Renal pelvis (tissue), 4 donors: Measurements from ENCODE around the gene DNAAF3. TPM values are rescaled to one million over a fixed set of nuclear protein-coding genes. Genes with fewer than 3 reads are reported as not detected.

ENCODE experiments used
- DNase-seq: peaks from one replicate; pipeline ENCODE4 v3.0.0-alpha.2; 2013
- polyA plus RNA-seq, 3 donors: library from polyadenylated mRNA; unstranded; fragments of 120-200 nt; gene quantifications; one replicate each; pipeline ENCODE4 v1.2.1, GENCODE V29; 2013; ENCODE audit not compliant: insufficient read length in 3 of 3

Gene DNAAF3
- polyA plus RNA-seq, 3 donors: 6.7 to 11.7 (median 9.2) TPM

DNA sequence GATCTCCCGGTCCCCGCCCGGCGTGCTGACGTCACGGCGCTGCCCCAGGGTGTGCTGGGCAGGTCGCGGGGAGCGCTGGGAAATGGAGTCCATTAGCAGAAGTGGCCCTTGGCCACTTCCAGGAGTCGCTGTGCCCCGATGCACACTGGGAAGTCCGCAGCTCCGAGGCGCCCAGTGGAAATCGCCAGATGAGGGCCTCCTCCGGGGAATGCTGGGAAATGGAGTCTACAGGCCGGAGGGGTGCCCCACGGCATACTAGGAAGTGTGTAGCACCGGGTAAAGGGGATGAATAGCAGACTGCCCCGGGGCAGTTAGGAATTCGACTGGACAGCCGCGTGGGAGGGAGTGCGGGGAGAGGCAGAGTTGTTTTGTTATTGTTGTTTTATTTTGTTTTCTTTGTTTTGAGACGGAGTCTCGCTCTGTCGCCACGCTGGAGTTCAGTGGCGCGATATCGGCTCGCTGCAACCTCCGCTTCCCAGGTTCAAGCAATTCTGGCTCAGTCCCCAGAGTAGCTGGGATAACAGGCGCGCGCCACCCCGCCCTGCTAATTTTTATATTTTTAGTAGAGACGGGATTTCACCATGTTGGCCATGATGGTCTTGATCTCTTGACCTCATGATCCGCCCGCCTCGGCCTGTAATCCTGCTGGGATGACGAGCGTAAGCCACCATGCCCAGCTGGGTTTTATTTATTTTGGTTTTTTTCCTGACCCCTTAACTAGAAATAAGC, 48.6 kb downstream of the DNAAF3 start:
- peak; percentile 99 for DNase-seq

DNA sequence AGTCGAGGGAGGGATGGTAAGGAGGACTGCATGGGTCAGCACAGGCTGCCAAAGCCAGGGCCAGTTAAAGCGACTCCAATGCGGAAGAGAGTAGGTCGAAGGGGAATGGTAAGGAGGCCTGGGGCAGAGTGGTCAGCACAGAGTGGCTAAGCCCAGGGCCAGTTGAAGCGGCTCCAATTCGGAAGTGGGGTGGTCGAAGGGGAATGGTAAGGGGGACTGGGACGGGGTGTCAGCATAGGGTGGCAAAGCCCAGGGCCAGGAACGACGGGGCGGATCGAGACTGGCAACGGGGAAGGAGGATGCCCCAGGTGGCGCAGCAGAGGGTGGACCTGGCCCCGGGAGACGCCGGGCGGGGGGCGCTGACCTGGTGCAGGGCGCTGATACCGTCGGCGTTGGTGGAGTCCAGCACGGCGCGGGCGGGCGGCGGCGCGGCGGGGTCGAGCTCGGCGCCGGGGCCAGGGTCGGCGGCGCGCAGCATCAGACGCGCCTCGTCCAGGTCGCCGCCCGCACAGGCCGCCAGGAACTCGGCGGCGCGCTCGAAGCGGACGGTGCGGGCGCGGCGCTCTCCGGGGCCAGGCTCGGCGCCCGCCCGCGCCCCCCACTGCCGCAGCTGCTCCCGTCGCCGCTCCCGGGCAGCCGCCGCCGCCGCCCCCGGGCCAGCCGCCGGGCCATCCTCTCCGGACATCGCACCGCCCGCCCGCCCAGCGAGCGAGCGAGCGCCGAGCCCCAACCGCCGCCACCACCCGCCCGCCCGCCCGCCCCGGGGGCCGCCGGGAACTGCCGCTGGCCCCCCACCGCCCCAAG, 49.4 kb downstream of the DNAAF3 start, which contains the start of gene PPP1R12C:
PPP1R12C (minus strand) TSS at position 779 of the 804 bp plus-strand sequence; CDS start at position 685, 94 bp downstream.
- no peak for DNase-seq

DNA sequence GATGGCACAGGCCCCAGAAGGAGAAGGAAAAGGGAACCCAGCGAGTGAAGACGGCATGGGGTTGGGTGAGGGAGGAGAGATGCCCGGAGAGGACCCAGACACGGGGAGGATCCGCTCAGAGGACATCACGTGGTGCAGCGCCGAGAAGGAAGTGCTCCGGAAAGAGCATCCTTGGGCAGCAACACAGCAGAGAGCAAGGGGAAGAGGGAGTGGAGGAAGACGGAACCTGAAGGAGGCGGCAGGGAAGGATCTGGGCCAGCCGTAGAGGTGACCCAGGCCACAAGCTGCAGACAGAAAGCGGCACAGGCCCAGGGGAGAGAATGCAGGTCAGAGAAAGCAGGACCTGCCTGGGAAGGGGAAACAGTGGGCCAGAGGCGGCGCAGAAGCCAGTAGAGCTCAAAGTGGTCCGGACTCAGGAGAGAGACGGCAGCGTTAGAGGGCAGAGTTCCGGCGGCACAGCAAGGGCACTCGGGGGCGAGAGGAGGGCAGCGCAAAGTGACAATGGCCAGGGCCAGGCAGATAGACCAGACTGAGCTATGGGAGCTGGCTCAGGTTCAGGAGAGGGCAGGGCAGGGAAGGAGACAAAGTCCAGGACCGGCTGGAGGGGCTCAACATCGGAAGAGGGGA, 50.1 kb downstream of the DNAAF3 start:
- DNase-seq: no peak

DNA sequence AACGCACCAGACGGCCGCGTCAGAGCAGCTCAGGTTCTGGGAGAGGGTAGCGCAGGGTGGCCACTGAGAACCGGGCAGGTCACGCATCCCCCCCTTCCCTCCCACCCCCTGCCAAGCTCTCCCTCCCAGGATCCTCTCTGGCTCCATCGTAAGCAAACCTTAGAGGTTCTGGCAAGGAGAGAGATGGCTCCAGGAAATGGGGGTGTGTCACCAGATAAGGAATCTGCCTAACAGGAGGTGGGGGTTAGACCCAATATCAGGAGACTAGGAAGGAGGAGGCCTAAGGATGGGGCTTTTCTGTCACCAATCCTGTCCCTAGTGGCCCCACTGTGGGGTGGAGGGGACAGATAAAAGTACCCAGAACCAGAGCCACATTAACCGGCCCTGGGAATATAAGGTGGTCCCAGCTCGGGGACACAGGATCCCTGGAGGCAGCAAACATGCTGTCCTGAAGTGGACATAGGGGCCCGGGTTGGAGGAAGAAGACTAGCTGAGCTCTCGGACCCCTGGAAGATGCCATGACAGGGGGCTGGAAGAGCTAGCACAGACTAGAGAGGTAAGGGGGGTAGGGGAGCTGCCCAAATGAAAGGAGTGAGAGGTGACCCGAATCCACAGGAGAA, 50.9 kb downstream of the DNAAF3 start:
- DNase-seq: no peak

DNA sequence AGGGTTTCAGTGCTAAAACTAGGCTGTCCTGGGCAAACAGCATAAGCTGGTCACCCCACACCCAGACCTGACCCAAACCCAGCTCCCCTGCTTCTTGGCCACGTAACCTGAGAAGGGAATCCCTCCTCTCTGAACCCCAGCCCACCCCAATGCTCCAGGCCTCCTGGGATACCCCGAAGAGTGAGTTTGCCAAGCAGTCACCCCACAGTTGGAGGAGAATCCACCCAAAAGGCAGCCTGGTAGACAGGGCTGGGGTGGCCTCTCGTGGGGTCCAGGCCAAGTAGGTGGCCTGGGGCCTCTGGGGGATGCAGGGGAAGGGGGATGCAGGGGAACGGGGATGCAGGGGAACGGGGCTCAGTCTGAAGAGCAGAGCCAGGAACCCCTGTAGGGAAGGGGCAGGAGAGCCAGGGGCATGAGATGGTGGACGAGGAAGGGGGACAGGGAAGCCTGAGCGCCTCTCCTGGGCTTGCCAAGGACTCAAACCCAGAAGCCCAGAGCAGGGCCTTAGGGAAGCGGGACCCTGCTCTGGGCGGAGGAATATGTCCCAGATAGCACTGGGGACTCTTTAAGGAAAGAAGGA, 51.8 kb downstream of the DNAAF3 start:
- no peak for DNase-seq

DNA sequence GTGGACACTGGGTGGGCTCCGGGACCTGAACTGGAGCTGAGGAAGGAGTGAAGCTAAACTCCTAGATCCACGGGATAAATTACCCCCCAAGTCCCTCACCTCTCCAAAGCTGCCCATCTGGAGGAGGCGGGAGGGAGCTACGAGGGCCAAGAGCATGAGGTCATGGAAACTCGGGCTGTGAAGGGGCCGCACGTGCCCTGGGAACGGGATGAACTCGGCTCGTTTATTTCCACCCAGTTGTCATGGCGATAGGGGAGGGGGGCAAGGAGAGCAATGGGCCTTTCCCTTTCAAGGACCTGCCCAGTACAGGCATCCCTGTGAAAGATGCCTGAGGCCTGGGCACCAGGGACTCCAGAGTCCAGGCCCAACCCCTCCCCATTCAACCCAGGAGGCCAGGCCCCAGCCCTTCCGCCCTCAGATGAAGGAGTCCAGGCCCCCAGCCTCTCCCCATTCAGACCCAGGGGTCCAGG, 52.8 kb downstream of the DNAAF3 start:
- peak; percentile 94 for DNase-seq

DNA sequence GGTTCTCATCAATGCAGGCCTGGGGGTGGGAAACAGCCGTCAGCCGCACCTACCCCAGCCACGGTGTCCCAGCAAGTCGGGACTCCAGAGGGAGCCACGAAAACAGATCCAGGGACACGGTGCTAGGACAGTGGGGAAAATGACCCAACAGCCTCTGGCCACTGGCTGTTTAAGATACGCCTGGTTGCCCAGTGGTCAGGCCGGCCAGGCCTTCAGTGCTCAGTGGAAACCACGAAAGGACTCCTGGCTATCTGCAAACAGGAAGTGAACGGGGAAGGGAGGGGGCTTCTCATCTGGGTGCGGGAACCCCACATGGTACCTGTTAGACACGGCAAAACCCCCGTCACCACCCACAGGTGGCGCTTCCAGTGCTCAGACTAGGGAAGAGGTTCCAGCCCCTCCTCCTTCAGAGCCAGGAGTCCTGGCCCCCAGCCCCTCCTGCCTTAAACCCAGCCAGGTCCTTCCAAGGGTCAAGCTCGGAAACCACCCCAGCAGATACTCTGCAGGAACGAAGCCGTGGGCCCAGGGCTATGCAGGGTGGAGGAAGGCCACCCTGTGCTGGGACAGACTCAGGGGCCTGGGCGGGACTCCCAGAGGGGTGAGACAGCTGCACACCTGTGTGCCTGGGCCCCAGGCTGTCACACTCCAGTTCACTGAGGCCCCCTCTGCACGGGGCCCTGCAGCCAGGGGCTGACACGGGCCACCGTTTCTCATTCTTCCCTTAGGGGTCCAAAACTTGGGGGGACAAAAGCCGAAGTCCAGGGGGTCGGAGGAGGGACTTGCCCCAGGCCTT, 53.4 kb downstream of the DNAAF3 start:
- no peak for DNase-seq

DNA sequence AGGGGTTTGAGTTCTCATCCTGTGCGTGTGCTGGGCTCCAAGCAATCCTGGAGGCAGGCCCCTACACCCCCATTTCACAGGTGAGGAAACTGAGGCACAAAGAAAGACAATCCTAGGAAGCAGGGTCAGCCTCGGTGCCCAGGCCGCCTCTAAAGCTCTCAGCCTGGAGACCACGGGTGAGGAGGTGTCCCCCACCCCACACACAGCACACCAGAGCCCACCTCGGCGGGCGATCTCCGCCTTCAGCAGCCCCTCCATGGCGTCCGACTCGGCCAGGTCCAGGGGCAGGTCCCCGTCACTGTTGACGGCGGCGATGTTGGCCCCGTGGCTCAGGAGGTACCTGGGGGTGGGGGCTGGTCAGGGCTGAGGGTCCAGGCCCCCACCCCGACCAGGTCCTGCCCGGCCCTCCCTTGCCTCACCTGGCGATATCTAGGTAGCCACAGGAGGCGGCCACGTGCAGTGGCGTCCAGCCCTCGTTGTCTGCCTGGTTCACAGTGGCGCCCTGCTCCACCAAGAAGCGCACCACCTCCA, 54.1 kb downstream of the DNAAF3 start:
- no peak for DNase-seq

DNA sequence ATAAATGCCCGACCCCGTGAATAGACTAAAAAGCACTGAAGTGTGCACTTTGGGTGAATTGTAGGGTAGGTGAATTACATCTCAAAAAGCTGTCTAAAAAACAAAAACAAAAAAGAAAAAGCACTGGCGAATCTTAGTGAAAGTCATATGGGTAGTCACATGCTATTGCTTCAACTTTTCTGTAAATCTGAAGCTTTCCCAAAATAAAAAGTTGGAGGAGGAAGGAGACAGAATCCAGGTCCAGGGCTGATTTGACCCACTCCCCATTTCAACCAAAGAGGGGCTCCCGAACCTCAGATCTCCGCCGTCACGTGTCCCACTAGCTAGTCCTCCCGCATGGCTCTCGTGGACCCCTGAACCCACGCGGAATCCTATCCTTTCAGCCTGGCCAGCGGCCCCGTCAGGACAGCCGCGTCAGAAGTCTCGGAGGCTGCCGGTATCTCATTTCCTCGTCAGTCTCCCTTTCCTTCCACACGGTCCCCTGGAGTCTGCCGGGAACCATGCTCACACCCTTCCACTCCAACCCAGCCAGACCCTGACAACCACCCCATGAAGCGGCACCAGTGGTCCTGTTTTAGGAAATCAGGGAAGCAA, 55.1 kb downstream of the DNAAF3 start:
- DNase-seq: no peak

DNA sequence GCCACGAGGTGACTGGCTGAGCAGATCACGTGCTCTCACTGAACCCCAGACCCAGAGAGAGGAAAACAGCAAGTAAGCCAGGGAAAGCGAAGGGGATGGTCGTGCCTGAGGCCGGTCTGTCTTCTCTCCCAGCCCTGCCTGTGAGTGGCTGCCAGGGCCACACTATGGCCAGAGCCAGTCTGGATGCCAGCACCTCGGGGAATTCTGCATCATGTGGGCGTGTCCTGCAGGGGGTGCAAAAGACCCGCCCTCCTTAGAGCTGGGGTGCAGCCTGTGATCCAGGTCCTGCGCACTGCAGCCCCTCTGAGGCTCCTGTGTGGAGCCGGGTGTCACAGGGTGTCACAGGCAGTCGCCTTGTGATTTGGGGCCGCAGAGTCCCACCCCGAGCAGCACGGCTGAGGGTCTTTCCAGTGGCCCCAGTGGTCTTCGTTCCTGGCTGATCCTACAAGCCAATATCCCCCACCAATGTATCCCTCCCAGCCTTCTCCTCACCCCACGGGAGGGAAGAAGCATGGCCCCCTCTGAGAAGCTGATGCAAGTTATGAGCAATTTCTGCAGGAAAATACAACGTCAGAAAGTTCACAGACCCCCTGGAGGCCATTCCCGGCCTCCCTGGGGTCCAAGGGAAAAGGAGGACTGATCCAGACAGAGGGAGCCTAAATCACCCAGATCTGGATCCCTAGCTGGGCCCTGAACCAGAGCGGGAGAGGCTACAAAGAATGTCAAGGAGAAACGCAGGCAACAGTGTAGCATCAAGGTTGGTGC, 56.7 kb downstream of the DNAAF3 start:
- DNase-seq: no peak

Other genes with a start within 250 kb of the DNAAF3 start
- under 1 TPM in 1 of 3 donors, not detected in 2; 0.04 TPM for gene NLRP7, start 219.1 kb downstream of the DNAAF3 start, polyA plus RNA-seq
- 10 to 100 TPM in 2 of 3 donors, 1 to 10 TPM in 1; 7.8 to 22.2 (median 12.8) TPM for gene NLRP2, start 200.2 kb downstream of the DNAAF3 start, polyA plus RNA-seq
- under 1 TPM; 0.53 to 0.92 (median 0.77) TPM for gene GP6, start 128.3 kb downstream of the DNAAF3 start, polyA plus RNA-seq
- 10 to 100 TPM; 16.0 to 24.0 (median 21.0) TPM for gene RDH13, start 103.5 kb downstream of the DNAAF3 start, polyA plus RNA-seq
- gene EPS8L1, start 90.7 kb downstream of the DNAAF3 start, polyA plus RNA-seq: 10 to 100 TPM; 56.1 to 91.8 (median 73.3) TPM
- 100 to 1,000 TPM in 2 of 3 donors, 10 to 100 TPM in 1; 99.9 to 114 (median 104) TPM for gene PPP1R12C, start 49.0 kb downstream of the DNAAF3 start, polyA plus RNA-seq
- gene TNNT1, start 17.4 kb downstream of the DNAAF3 start, polyA plus RNA-seq: 1 to 10 TPM; 4.6 to 6.7 (median 5.3) TPM
- gene TNNI3, start 8.9 kb downstream of the DNAAF3 start, polyA plus RNA-seq: 1 to 10 TPM; 4.2 to 7.5 (median 6.3) TPM
- under 1 TPM; 0.30 to 0.47 (median 0.41) TPM for gene SYT5, start 13.7 kb upstream of the DNAAF3 start, polyA plus RNA-seq
- gene PTPRH, start 42.9 kb upstream of the DNAAF3 start, polyA plus RNA-seq: under 1 TPM; 0.16 to 0.24 (median 0.17) TPM
- gene TMEM86B, start 62.1 kb upstream of the DNAAF3 start, polyA plus RNA-seq: 1 to 10 TPM; 4.4 to 6.5 (median 4.6) TPM
- gene PPP6R1, start 92.4 kb upstream of the DNAAF3 start, polyA plus RNA-seq: 10 to 100 TPM; 48.3 to 52.8 (median 52.6) TPM
- gene HSPBP1, start 113.5 kb upstream of the DNAAF3 start, polyA plus RNA-seq: 10 to 100 TPM; 36.4 to 49.5 (median 42.5) TPM
- 10 to 100 TPM; 11.5 to 18.7 (median 16.5) TPM for gene BRSK1, start 117.4 kb upstream of the DNAAF3 start, polyA plus RNA-seq
- gene TMEM150B, start 158.7 kb upstream of the DNAAF3 start, polyA plus RNA-seq: 1 to 10 TPM; 1.4 to 1.6 (median 1.6) TPM
- 10 to 100 TPM; 21.5 to 37.2 (median 33.0) TPM for gene KMT5C, start 173.3 kb upstream of the DNAAF3 start, polyA plus RNA-seq
- 1 to 10 TPM in 2 of 3 donors, under 1 TPM in 1; 0.97 to 2.0 (median 1.3) TPM for gene COX6B2, start 188.1 kb upstream of the DNAAF3 start, polyA plus RNA-seq
- under 1 TPM; 0.13 to 0.31 (median 0.14) TPM for gene GARIN5B, start 196.6 kb upstream of the DNAAF3 start, polyA plus RNA-seq
- gene IL11, start 203.8 kb upstream of the DNAAF3 start, polyA plus RNA-seq: 1 to 10 TPM; 1.2 to 2.0 (median 1.5) TPM
- gene TMEM190, start 210.2 kb upstream of the DNAAF3 start, polyA plus RNA-seq: under 1 TPM; 0.41 to 0.81 (median 0.55) TPM
- 1 to 10 TPM in 1 of 3 donors, under 1 TPM in 2; 0.61 to 1.2 (median 0.91) TPM for gene TMEM238, start 217.7 kb upstream of the DNAAF3 start, polyA plus RNA-seq
- gene RPL28, start 219.3 kb upstream of the DNAAF3 start, polyA plus RNA-seq: 1,000 to 10,000 TPM; 1,015 to 1,277 (median 1,113) TPM
- gene UBE2S, start 241.2 kb upstream of the DNAAF3 start, polyA plus RNA-seq: 10 to 100 TPM; 45.2 to 74.8 (median 57.4) TPM